Peyer's patch (tissue), 4 donors: ENCODE data around the gene GPR137. TPM values are rescaled to one million over a fixed set of nuclear protein-coding genes. Genes with fewer than 3 reads are reported as not detected.

Source experiments
- DNase-seq, 3 donors: peaks; one replicate each; pipeline ENCODE4 v3.0.0-alpha.2; 2017 to 2019
- H3K27ac ChIP-seq, 4 donors: fragments of 200-600 bp; sonication (generic); one replicate each; pipeline ENCODE4 v1.5.1; 2016 to 2019
- H3K27me3 ChIP-seq, 2 donors: fragments of 200-600 bp; sonication (generic); one replicate each; pipeline ENCODE4 v1.5.1; 2019
- H3K36me3 ChIP-seq, 3 donors: fragments of 200-600 bp; sonication (generic); one replicate each; pipeline ENCODE4 v1.5.1; 2016 to 2019
- H3K4me1 ChIP-seq, 4 donors: fragments of 200-600 bp; sonication (generic); one replicate each; pipeline ENCODE4 v1.5.1; 2016 to 2019
- H3K4me3 ChIP-seq, 4 donors: fragments of 200-600 bp; sonication (generic); 1 replicate in 3 of 4; 2 replicates in 1 of 4; pipeline ENCODE4 v1.5.1; 2016 to 2019; ENCODE audit warnings: mild to moderate bottlenecking in 1 of 4
- H3K9me3 ChIP-seq, 4 donors: fragments of 200-600 bp; sonication (generic); one replicate each; pipeline ENCODE4 v1.5.1; 2016 to 2019; ENCODE audit warnings: mild to moderate bottlenecking in 1 of 4
- POLR2A ChIP-seq, 2 donors: fragments of 450-650 bp; IDR thresholded peaks; one replicate each; pipeline ENCODE4 v1.5.1; 2017; ENCODE audit warnings: antibody characterized with exemption in 2 of 2, mild to moderate bottlenecking in 2 of 2, moderate library complexity in 2 of 2
- total RNA-seq, 4 donors: library from RNA; depleted of rRNA; stranded (reverse); fragments of >200 nt; gene quantifications; one replicate each; pipeline ENCODE4 v1.1.0, GENCODE V29; 2016
- TF ChIP-seq, protein P1 (sequence below), 6 experiments: fragments of 450-650 bp in 4 of 6; fragments of 200-600 bp in 2 of 6; sonication (generic) in 1 of 6; IDR thresholded peaks; one replicate each; pipeline ENCODE4 v1.5.1; 2017 to 2019; ENCODE audit warnings: antibody characterized with exemption in 6 of 6, mild to moderate bottlenecking in 3 of 6, moderate library complexity in 1 of 6

Gene GPR137
- total RNA-seq, 4 donors from 2014 or later = 5.8 to 49.7 (median 26.3) TPM

DNA sequence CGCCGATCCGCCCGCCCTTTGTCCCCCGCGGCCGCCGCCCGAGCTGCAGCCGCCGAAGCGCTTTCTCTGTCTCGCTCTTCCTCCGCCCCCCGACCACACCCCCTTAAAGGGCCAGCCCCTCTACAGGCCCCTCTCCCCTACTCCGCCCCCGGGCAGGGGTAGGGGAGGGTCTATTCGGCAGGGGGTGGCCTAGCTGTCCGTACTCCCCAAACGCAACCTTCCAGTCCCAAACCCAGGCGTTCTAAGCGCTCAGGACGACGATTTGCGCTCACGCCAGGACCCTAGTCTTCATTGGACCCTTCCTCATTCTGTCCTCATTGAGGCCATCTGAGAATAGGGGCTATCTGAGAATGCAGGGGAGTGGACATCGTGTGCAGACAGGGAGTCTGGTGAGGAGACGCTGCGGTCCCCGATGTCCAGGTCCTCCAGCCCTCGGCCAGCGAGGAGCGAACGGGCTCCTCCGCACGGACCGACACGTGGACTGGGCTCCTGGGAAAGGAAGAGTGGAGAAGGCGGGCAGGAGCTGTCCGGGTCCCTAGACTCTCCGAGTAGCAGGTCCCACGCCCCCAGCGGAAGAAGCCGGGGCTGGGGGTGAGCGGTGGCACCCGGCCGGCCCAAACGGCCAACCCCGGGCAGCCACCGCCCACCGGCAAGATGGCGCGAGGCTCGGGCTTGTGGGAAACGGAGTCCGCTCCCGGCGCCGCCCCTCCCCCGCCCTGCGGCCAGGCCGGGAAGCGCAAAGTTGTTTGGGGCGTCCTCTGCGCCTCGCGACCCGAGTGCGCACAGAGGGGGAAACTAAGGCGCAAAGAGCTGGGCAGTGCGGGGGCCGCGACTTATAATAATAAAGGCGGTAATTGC is 38.5 kb upstream of the GPR137 start, which contains the start of gene PPP1R14B:
TSS of gene PPP1R14B (minus strand) at position 73 of the 858 bp plus-strand sequence. CDS start 270 bp downstream, outside the sequence.
- no peaks in the 10 kb centered on the region for H3K27me3 ChIP-seq
- H3K27ac ChIP-seq = peak within 1 kb of the TSS; percentile 87 to 96 (median 90)
- no peaks in the 10 kb centered on the region for H3K9me3 ChIP-seq
- TF ChIP-seq POLR2A (IDR thresholded peaks at IDR 0.05) = peak; percentile 22 to 48
- TF ChIP-seq, protein P1, sequence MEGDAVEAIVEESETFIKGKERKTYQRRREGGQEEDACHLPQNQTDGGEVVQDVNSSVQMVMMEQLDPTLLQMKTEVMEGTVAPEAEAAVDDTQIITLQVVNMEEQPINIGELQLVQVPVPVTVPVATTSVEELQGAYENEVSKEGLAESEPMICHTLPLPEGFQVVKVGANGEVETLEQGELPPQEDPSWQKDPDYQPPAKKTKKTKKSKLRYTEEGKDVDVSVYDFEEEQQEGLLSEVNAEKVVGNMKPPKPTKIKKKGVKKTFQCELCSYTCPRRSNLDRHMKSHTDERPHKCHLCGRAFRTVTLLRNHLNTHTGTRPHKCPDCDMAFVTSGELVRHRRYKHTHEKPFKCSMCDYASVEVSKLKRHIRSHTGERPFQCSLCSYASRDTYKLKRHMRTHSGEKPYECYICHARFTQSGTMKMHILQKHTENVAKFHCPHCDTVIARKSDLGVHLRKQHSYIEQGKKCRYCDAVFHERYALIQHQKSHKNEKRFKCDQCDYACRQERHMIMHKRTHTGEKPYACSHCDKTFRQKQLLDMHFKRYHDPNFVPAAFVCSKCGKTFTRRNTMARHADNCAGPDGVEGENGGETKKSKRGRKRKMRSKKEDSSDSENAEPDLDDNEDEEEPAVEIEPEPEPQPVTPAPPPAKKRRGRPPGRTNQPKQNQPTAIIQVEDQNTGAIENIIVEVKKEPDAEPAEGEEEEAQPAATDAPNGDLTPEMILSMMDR (IDR thresholded peaks at IDR 0.05) = peak in 5 of 6 experiments; percentile 7 to 34 (median 28)
- peak within 1 kb of the TSS; percentile 48 to 82 (median 67) for H3K4me3 ChIP-seq
- peak; percentile 85 to 95 (median 94) for DNase-seq
- peaks cover 0 to 69% (median 21%) of the 10 kb centered on the region in 4 donors for H3K4me1 ChIP-seq
- peaks cover 0 to 7% (median 0%) of the 10 kb centered on the region in 3 donors for H3K36me3 ChIP-seq

DNA sequence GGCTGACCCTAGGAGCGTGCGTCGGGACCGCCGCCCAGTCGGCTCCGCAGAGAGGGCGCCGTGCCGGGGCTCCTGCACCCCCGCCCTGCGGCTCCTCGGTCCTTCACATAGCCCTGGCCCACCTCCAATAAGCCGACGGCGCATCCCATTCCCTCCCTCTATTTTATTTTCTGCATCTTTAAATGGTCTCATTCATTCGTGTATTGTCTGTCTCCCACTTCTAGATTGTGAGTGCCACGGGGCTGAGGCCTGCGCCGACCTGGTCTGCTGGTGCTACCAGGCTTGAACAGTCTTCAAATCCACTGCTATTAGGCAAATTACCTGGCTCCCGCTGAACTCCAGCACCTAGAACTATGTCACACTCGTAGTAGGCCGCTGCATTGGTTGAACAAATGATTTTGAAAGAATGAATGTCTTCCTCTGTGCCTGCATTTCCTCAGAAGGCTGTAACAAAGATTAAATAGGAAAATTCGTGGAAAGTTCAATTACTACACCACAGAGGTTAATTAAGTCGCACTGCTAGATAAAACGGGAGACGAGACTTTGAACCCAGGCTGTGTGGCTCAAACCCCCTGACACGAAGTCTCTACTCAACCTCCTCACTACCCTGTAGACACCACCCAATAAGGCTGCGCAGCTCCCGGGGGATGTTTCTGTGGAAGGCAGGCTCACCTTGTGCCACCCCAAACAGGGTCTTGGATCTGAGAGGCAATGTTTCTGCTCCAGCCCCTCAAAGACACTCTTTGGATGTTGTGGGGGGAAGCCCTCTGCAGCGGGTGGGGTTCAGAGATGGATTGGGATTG is 37.7 kb upstream of the GPR137 start:
- peak overlapping the region; percentile 48 to 82 (median 67) for H3K4me3 ChIP-seq
- DNase-seq = no peak
- H3K4me1 ChIP-seq = peaks cover 0 to 64% (median 20%) of the 10 kb centered on the region in 4 donors
- no peak for TF ChIP-seq POLR2A (IDR thresholded peaks at IDR 0.05)
- TF ChIP-seq, protein P1 (IDR thresholded peaks at IDR 0.05) = peak in 1 of 6 experiments; percentile 0
- peak overlapping the region; percentile 75 to 96 (median 90) for H3K27ac ChIP-seq
- H3K27me3 ChIP-seq = no peaks in the 10 kb centered on the region
- no peaks in the 10 kb centered on the region for H3K9me3 ChIP-seq
- peaks cover 0 to 7% (median 0%) of the 10 kb centered on the region in 3 donors for H3K36me3 ChIP-seq

DNA sequence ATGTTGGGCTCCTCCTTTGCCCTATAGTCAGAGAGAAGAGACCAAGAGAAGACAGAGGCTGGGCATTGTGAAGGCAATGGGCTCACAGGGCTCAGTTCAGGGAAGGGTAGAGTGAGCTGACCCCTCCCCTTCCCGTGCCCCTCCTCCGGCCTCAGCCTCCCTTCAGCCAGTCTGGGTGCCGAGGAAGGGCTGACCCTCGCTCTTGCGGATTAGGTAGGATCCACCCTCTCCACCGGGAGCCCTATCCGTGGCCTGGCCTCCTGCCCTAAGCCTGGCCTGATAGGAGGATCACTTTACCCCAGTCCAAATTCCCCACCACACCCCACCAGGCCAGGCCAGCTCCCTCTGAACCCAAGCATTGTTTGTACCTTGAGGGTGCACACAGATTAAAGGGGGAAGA is 37.1 kb upstream of the GPR137 start:
- TF ChIP-seq, protein P1 (IDR thresholded peaks at IDR 0.05) = no peak
- no peak for TF ChIP-seq POLR2A (IDR thresholded peaks at IDR 0.05)
- Histone ChIP-seq H3K27ac (peak overlapping the region in 1 of 4 donors; percentile 96), H3K36me3 (peaks cover 0 to 7% (median 0%) of the 10 kb centered on the region in 3 donors), H3K27me3 (no peaks in the 10 kb centered on the region), H3K4me3 (no peak overlapping the region), H3K9me3 (no peaks in the 10 kb centered on the region), H3K4me1 (peaks cover 0 to 64% (median 23%) of the 10 kb centered on the region in 4 donors)
- no peak for DNase-seq

DNA sequence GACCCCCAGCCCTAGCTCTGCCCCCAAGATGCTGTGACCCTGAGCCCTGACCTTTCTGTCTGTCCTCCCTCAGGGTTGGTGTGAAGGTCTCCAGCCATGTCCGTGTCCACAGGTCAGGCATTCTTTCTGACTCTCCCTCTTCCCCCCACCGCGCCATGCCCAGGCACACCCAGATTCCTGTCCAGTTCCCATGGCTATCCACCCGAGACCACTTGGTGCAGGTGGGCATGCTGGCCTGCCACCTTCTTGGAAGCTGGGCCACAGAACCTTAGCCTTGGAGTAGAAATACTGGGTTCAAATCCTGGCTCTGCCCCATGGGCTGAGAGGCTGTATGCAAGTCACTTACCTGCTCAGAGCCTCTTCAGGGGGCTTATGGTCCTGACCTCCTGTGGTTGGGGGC is 36.6 kb upstream of the GPR137 start:
- DNase-seq = no peak
- Histone ChIP-seq H3K4me1 (peaks cover 0 to 64% (median 24%) of the 10 kb centered on the region in 4 donors), H3K9me3 (no peaks in the 10 kb centered on the region), H3K27me3 (no peaks in the 10 kb centered on the region), H3K36me3 (peaks cover 0 to 5% (median 0%) of the 10 kb centered on the region in 3 donors), H3K4me3 (no peak overlapping the region), H3K27ac (peak overlapping the region in 1 of 4 donors; percentile 4)
- no peak for TF ChIP-seq POLR2A (IDR thresholded peaks at IDR 0.05)
- TF ChIP-seq, protein P1 (IDR thresholded peaks at IDR 0.05) = no peak
